NCI-H748 (cell line): ENCODE measurements around the gene VEGFB.
"Not testable (repeated sequence)": the region's sequence is repeated elsewhere in the genome, so short reads cannot be mapped to it uniquely, and the experiment has no call there.

ENCODE experiments used
- DNase-seq: peaks from one replicate; lab custom pipeline; 2025; ENCODE audit not compliant: unreplicated experiment; lab: John Stamatoyannopoulos, UW

The VEGFB gene

DNA sequence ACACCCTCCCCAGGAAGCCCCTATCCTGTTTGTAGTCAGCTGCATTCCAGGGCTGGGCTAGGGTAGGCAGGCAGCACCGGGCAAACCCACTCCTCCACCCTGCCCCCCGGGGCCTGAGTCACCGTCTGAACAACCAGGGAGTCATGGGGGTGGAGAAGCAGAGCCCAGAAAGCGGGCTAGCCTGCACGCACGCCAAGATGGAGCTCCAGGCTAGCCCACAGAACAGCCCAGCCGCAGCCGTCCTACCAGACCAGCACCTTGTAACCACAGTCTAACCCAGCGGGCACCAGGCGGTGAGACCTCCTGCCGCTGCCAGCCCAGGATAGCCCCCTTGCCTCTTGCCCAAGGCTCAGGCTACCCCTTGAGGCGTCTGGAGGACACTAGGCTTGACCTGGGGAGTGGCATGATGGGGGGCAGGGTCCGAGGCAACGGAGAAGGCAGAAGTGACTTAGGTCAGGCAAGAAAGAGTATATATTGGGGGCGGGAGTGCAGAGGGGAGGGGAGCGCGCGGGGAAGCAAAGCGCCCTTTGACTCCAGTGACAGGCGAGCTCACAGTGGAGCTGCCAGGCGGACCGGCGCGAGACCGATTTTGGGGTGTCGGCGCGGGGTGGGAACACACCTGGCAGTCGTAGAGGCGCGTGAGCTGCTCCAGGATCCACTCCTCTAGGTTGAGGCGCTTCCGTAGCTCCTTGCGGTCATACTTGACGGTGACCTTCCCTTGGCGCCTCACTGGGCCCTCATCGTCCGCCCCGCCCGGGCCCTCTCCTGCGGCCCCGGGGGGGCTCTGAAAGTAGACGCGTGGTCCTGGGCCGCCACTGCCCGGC, 11.6 kb downstream of the VEGFB start:
- DNase-seq: peak; percentile 56

DNA sequence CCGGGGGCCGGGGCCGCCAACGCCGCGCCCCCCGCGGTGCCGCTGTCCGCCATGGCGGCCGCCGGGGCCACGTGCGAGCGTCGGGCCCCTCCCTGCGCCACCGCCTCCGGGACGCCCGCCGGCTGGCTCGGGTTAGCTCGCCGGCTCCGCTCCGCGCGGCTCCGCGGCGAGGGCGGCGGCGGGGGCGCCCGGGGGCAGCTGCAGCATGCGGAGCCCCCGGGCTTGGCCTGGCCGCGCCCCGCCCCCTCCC, 12.2 kb downstream of the VEGFB start:
- not testable (repeated sequence) for DNase-seq

DNA sequence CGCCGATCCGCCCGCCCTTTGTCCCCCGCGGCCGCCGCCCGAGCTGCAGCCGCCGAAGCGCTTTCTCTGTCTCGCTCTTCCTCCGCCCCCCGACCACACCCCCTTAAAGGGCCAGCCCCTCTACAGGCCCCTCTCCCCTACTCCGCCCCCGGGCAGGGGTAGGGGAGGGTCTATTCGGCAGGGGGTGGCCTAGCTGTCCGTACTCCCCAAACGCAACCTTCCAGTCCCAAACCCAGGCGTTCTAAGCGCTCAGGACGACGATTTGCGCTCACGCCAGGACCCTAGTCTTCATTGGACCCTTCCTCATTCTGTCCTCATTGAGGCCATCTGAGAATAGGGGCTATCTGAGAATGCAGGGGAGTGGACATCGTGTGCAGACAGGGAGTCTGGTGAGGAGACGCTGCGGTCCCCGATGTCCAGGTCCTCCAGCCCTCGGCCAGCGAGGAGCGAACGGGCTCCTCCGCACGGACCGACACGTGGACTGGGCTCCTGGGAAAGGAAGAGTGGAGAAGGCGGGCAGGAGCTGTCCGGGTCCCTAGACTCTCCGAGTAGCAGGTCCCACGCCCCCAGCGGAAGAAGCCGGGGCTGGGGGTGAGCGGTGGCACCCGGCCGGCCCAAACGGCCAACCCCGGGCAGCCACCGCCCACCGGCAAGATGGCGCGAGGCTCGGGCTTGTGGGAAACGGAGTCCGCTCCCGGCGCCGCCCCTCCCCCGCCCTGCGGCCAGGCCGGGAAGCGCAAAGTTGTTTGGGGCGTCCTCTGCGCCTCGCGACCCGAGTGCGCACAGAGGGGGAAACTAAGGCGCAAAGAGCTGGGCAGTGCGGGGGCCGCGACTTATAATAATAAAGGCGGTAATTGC, 12.7 kb downstream of the VEGFB start, which contains the start of gene PPP1R14B:
Gene PPP1R14B (minus strand): TSS at position 73 of the 858 bp plus-strand sequence. CDS start 270 bp downstream, outside the sequence.
- peak; percentile 91 for DNase-seq

DNA sequence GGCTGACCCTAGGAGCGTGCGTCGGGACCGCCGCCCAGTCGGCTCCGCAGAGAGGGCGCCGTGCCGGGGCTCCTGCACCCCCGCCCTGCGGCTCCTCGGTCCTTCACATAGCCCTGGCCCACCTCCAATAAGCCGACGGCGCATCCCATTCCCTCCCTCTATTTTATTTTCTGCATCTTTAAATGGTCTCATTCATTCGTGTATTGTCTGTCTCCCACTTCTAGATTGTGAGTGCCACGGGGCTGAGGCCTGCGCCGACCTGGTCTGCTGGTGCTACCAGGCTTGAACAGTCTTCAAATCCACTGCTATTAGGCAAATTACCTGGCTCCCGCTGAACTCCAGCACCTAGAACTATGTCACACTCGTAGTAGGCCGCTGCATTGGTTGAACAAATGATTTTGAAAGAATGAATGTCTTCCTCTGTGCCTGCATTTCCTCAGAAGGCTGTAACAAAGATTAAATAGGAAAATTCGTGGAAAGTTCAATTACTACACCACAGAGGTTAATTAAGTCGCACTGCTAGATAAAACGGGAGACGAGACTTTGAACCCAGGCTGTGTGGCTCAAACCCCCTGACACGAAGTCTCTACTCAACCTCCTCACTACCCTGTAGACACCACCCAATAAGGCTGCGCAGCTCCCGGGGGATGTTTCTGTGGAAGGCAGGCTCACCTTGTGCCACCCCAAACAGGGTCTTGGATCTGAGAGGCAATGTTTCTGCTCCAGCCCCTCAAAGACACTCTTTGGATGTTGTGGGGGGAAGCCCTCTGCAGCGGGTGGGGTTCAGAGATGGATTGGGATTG, 13.5 kb downstream of the VEGFB start:
- DNase-seq: peak; percentile 59

DNA sequence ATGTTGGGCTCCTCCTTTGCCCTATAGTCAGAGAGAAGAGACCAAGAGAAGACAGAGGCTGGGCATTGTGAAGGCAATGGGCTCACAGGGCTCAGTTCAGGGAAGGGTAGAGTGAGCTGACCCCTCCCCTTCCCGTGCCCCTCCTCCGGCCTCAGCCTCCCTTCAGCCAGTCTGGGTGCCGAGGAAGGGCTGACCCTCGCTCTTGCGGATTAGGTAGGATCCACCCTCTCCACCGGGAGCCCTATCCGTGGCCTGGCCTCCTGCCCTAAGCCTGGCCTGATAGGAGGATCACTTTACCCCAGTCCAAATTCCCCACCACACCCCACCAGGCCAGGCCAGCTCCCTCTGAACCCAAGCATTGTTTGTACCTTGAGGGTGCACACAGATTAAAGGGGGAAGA, 14.2 kb downstream of the VEGFB start:
- no peak for DNase-seq

DNA sequence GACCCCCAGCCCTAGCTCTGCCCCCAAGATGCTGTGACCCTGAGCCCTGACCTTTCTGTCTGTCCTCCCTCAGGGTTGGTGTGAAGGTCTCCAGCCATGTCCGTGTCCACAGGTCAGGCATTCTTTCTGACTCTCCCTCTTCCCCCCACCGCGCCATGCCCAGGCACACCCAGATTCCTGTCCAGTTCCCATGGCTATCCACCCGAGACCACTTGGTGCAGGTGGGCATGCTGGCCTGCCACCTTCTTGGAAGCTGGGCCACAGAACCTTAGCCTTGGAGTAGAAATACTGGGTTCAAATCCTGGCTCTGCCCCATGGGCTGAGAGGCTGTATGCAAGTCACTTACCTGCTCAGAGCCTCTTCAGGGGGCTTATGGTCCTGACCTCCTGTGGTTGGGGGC, 14.7 kb downstream of the VEGFB start:
- no peak for DNase-seq

DNA sequence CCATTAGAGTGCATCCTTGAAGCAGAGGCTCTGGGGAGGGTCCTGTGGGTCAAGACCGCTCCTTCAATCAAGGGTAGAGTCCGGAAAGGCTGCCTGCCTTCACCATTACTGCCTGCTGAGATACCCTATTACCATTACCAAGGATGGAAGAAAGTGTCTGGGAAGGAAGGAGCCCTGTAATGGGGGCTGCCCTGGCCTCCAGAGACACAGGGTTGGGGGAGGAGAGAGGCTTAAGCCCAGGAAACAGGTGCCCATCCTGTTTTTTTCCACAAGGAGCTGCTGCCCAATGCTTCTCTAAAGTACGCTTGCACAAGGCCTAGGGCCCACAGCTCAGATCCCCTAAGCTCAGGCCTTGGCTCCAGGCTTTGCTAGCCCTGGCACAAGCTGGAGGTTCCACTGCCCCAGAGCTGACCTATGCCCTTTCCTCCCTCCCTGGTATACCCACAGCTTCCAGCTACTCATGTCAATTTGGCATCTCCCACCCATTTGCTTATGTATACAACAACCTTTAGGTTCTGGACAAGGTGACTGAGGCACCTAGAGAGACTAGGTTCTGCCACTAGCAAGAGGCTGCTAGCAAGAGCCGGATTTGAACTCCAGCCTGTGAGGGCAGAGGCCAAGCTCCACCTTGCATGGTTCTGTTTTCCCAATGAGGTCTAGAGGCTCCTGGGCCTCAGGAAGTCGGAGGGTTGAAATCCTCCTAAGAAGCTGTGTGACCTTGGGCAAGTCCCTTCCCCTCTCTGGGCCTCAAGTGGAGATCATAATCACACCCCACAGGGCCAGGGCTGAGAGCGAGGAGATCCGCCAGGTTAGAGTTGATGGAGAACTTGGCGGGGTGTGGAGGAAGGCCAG, 15.4 kb downstream of the VEGFB start:
- DNase-seq: no peak

DNA sequence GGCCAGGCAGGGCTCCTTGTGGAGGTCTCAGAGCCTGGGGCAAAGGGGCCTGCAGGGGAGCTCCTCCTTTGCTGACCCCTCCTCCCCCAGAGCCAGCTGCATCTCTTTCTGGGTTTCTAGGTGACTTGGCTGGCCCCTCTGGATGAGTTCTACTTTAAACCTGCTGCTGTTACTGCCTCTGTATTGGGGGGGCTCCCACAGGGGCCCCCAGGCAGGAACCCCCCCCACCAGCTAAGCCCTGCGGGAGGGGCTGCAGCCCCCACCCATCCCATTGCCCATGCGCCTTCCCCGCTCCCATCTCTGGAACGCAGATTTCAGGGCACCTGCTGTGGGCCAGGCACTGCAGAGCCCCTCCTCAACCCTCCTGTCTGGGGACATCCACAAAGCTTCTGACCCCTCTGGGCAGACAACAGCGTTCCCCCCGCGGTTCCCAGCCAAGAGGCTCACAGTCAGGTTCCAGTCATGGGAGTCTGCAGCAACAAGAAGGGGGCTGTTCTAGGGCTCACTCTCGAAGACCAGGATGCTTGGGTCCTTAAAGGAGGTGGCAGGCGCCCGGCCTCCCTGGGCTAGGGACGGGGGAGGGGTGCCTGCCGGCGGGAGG, 16.1 kb downstream of the VEGFB start:
- peak; percentile 44 for DNase-seq

DNA sequence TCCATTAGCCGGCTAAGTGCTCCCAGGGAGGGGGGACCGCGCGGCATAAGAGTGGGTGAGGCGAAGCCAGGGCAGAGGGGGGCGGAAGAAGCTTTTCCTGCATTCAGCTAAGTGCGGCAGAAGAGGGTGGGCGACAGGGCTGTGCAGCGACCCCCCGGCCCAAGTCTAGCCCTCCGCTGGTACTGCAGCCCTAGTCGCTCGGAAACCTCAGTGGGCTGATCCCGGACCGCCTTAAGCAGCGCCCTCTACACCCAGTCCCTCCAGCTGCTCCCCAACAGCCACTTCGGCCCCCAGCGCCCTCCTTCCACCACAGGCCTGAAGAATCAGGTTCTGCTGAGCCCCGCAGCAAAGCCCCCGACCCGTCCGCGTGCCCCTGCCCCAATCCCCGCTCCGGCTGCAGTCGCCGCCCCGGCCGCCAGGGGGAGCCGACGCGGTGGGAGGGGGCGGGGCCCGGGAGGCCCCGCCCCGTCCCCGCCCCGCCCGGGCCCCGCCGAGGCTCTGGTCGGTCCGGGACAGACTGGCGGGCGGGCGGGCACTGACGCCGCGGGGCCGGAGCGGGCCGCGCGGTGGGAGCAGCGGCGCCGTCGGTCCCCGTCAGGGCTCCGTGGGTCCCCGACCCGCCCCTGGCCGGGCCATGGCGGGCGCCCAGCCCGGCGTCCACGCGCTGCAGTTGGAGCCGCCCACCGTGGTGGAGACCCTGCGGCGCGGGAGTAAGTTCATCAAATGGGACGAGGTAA, 16.8 kb downstream of the VEGFB start, which contains the start of gene PLCB3:
Gene PLCB3 (plus strand): TSS at position 515 of the 737 bp plus-strand sequence. CDS start 120 bp downstream, at position 635.
- peak; percentile 66 for DNase-seq

DNA sequence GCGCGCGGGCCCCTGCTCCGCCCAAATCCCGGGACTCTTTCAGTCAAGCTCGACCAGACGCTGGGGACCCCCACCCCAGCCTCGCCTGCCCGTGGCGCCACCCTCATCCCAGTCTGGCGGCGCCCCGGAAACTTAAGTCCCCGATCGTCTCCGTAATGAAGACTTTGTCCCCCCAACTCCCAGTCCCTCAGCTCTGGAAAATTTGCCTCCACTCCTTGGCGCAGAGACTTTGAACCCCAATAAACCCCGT, 17.3 kb downstream of the VEGFB start:
- DNase-seq: no peak

DNA sequence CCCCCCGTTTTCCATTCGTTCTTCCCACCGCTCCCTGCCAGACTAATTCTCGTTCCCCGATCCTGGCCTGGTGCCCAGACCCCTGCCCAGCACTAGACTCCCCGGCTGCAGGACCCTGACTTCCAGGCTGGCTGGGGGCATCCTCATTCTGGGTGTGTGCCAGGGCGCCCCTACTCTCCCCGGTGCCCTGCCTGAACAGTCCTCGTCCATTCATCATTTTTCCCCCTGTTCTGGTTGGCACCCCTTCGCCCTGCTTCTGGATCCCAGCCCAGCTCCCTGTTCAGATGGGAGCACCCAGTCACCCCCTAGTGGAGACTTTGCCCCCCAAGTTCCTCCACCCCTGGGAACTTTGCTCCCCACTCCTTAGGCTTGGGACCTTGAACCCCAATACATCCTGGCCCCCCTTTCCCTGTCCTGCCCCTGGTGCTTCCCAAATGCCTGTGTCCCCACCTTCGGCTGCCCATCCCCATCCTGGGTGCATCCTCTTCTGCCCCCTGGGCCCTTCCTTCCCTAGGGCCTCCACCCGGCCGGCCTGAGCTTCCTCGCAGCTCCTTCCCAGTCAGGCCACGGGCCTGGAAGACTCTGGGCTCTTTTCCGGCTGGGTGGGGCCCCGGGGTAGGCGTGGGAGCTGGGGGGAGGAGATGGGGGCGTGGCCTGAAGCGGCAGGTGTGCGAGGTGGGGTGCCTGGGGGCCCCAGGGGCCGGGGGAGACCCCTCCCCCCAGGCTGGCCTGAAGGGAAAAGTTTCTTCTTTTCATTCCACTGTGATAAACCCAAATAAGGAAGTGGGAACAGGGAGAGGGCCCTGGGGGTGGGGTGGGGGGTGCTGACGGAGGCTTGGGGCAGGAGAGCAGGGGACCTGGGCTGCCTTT, 17.9 kb downstream of the VEGFB start:
- peak; percentile 42 for DNase-seq

DNA sequence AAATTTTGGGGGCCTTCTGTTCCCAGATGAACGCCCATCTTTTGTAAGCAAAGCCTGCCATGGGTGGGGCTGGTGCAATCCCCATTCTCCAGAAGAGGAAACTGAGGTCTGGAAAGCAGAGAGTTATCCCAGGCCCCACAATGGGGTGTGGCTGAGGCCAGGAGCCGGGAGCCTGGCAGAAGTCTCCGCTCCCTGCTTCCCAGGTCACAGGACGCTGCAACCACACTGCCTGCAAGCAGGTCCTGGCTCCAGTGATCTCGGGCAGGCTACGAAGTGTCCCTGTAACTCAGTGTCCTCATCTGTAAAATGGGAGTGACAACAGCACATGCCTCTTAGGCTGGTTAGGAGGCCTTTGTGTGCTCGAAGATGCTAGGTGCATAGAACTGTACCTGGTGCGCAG, 18.7 kb downstream of the VEGFB start:
- DNase-seq: no peak

DNA sequence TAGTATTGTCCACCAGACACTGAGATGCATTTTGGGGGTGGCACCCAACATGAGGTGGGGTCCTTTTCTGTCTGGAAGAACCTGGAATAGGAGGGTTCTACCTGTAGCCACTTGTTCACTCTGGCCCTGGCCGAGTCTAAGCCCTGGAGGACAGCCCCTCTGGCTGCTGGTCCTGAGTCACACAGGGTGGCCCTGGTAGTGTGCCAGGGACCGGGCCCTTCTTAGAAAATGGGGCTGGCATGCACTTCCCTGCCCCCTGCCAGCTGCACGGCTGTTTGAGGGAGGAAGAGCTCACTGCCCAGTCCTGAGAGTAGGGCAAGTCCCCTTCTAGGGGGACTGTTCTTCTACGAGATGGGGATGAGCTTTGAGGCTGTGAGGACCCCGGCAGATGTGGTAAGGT, 19.1 kb downstream of the VEGFB start:
- DNase-seq: no peak

DNA sequence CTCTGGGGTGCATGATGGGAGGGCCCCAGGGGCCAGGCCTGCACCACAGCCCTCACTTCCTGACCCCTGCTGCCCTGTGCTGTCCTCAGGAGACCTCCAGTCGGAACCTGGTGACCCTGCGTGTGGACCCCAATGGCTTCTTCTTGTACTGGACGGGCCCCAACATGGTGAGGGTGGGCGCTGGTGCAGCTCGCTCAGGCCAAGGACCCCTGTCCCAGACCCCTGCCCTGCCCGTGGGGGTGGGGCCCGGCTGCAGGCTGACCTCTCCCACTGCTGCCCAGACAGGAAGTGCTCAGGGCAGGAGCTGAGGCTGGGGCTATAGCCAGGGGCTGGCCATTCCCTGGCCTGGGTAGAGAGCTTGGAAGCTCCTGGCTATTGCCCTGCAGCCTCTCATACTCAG, 19.9 kb downstream of the VEGFB start:
- DNase-seq: no peak

DNA sequence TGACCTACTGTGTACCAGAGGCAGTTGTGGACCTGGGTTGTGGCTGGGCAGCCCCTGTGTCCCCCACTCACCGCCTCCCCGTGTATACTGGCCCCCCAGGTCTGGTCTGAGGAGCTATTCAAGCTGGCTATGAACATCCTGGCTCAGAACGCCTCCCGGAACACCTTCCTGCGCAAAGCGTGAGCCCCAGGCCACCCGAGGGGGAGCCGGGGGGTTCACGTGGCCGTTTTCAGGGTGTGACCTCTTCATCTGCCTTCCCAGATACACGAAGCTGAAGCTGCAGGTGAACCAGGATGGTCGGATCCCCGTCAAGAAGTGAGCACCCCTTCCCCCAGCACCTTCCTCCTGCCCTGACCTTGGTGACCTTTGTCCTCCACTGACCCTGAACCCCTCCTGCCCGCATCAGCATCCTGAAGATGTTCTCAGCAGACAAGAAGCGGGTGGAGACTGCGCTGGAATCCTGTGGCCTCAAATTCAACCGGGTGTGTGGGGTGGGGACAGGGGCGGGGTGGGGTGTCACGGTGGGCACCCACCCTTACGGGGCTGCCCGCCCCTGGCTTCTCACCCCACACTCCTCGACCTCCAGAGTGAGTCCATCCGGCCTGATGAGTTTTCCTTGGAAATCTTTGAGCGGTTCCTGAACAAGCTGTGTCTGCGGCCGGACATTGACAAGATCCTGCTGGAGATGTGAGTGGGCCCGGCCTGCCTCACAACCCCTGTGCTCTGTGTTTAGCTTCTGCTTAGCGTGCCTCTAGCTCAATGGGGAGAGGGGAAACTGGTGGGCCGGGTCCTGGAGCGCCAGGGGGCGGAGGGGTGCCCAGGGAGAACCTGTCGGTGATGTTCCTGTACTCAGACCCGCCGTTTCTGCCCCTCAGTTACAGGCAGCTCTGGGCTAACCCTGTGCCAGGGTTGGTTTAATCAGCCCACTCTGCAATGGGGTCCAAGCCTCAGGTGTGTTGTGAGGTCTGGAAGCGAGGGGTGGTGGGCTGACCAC, 21.0 kb downstream of the VEGFB start:
- DNase-seq: no peak

DNA sequence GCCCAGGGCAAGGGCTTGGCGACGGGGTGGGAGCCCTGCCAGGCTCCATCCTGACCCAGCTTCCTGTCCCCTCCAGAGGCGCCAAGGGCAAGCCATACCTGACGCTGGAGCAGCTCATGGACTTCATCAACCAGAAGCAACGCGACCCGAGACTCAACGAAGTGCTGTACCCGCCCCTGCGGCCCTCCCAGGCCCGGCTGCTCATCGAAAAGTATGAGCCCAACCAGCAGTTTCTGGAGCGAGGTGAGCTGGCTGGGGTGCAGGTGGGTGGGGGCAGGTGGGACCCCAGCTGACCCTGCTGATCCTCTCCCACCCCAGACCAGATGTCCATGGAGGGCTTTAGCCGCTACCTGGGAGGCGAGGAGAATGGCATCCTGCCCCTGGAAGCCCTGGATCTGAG, 21.9 kb downstream of the VEGFB start:
- no peak for DNase-seq

DNA sequence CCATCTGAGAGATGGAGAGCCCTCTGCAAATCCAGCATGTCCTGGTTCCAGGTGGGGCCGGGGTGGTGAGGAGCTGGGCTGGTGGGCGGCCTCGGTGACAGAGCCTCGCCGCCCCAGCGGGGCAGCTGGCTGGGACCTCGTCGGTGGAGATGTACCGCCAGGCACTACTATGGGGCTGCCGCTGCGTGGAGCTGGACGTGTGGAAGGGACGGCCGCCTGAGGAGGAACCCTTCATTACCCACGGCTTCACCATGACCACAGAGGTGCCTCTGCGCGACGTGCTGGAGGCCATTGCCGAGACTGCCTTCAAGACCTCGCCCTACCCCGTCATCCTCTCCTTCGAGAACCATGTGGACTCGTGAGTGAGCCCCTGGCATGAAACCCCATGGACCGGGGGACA, 24.0 kb downstream of the VEGFB start:
- DNase-seq: no peak
